SK-N-SH (cell line): ENCODE results near the gene CDH4. TPM values are rescaled to one million over a fixed set of nuclear protein-coding genes. Genes with fewer than 3 reads are reported as not detected.

Source experiments
- CTCF ChIA-PET: fragments of 300-600, 350-600 bp; formaldehyde crosslinking; extraction: SDS; loops from one replicate; lab custom pipeline; 2021; lab: Yijun Ruan, JAX
- POLR2A ChIA-PET: fragments of 350-600 bp; sonication (Branson Sonifier 250); formaldehyde crosslinking; extraction: SDS; loops from one replicate; lab custom pipeline; 2020; ENCODE audit warnings: antibody characterized with exemption, inconsistent platforms; lab: Yijun Ruan, JAX
- DNase-seq: peaks from one replicate; pipeline ENCODE4 v3.0.0; 2012
- H2AFZ ChIP-seq: fragments of 200-600 bp; sonication (generic); 2 replicates; pipeline ENCODE4 v1.8.1; 2016; ENCODE audit warnings: antibody characterized with exemption, mild to moderate bottlenecking, low read depth
- H3F3A ChIP-seq: fragments of 200-600 bp; sonication (generic); replicated peaks from 2 replicates; pipeline ENCODE3; 2016; ENCODE audit warnings: antibody characterized with exemption, mild to moderate bottlenecking; ENCODE audit not compliant: insufficient read depth
- H3K27ac ChIP-seq, 2 experiments: fragments of 200-500 bp in 1 of 2; fragments of 200-600 bp in 1 of 2; sonication (Bioruptor generic) in 1 of 2; sonication (generic), shearing (Covaris generic) in 1 of 2; 2 replicates each; pipeline versions ENCODE4 v1.5.1 to v1.6.1; 2014 to 2016; ENCODE audit warnings: low read depth in 2 of 2, inconsistent platforms in 1 of 2, low read length in 1 of 2, mild to moderate bottlenecking in 1 of 2, mixed read lengths in 1 of 2
- H3K27me3 ChIP-seq: fragments of 200-600 bp; sonication (generic), shearing (Covaris generic); 2 replicates; pipeline ENCODE4 v1.6.1; 2016; ENCODE audit warnings: mixed run types; ENCODE audit not compliant: insufficient read depth
- H3K36me3 ChIP-seq, 2 experiments: fragments of 200-500 bp in 1 of 2; fragments of 200-600 bp in 1 of 2; sonication (Bioruptor generic) in 1 of 2; sonication (generic) in 1 of 2; replicated peaks in 1 of 2; 2 replicates each; pipeline versions ENCODE3 to v1.5.1; 2014 to 2016; ENCODE audit warnings: low read length in 1 of 2, mild to moderate bottlenecking in 1 of 2; ENCODE audit not compliant: insufficient read depth in 2 of 2, control insufficient read depth in 1 of 2
- H3K4me1 ChIP-seq, 2 experiments: fragments of 200-500 bp in 1 of 2; fragments of 200-600 bp in 1 of 2; sonication (Bioruptor generic) in 1 of 2; sonication (generic), shearing (Covaris generic) in 1 of 2; 2 replicates each; pipeline versions ENCODE4 v1.5.1 to v1.6.1; 2014 to 2016; ENCODE audit warnings: low read depth in 1 of 2, low read length in 1 of 2, mixed run types in 1 of 2; ENCODE audit not compliant: insufficient read depth in 2 of 2, control insufficient read depth in 1 of 2
- H3K4me2 ChIP-seq: fragments of 200-600 bp; sonication (generic), shearing (Covaris generic); 2 replicates; pipeline ENCODE4 v1.6.1; 2017; ENCODE audit warnings: mixed run types
- H3K4me3 ChIP-seq, 2 experiments: fragments of 200-500 bp in 1 of 2; fragments of 200-600 bp in 1 of 2; sonication (Bioruptor generic) in 1 of 2; sonication (generic), shearing (Covaris generic) in 1 of 2; 2 replicates each; pipeline versions ENCODE4 v1.5.1 to v1.8.1; 2014 to 2016; ENCODE audit warnings: low read depth in 2 of 2, inconsistent platforms in 1 of 2, low read length in 1 of 2, mild to moderate bottlenecking in 1 of 2, mixed read lengths in 1 of 2, moderate library complexity in 1 of 2
- H3K79me2 ChIP-seq: fragments of 200-600 bp; sonication (generic); 2 replicates; pipeline ENCODE4 v1.8.1; 2017; ENCODE audit warnings: mild to moderate bottlenecking; ENCODE audit not compliant: insufficient read depth
- H3K9ac ChIP-seq: fragments of 200-600 bp; sonication (generic); 2 replicates; pipeline ENCODE4 v1.6.1; 2017; ENCODE audit warnings: mixed run types
- H3K9me2 ChIP-seq: fragments of 200-600 bp; sonication (generic); 2 replicates; pipeline ENCODE4 v1.6.1; 2017; ENCODE audit warnings: mixed run types
- H3K9me3 ChIP-seq: fragments of 200-600 bp; sonication (generic); 2 replicates; pipeline ENCODE4 v1.6.1; 2017; ENCODE audit warnings: mixed run types, mild to moderate bottlenecking, moderate library complexity
- H4K20me1 ChIP-seq: fragments of 200-600 bp; sonication (generic); 2 replicates; pipeline ENCODE4 v1.6.1; 2017; ENCODE audit warnings: mild to moderate bottlenecking, mixed run types; ENCODE audit not compliant: insufficient read depth
- FOXJ3 ChIP-seq: sonication (generic); formaldehyde crosslinking; IDR thresholded peaks from 2 replicates; pipeline ENCODE4 v1.5.1; 2020; ENCODE audit warnings: mild to moderate bottlenecking, missing genetic modification reagents
- FOXM1 ChIP-seq: IDR thresholded peaks from 2 replicates; pipeline ENCODE4 v1.4.0; 2012; ENCODE audit warnings: low read depth, mild to moderate bottlenecking
- GATA2 ChIP-seq: sonication (generic); formaldehyde crosslinking; IDR thresholded peaks from 2 replicates; pipeline ENCODE4 v1.5.0; 2020; ENCODE audit warnings: mild to moderate bottlenecking, missing genetic modification reagents
- JUND ChIP-seq: IDR thresholded peaks from 2 replicates; pipeline ENCODE4 v1.4.0; 2012
- MEF2A ChIP-seq: IDR thresholded peaks from 2 replicates; pipeline ENCODE4 v1.4.0; 2012; ENCODE audit warnings: low read depth, borderline replicate concordance
- NRF1 ChIP-seq: IDR thresholded peaks from 2 replicates; pipeline ENCODE4 v1.6.1; 2012; ENCODE audit warnings: low read depth, mild to moderate bottlenecking, low read length
- RCOR1 ChIP-seq: fragments of 150-350 bp; IDR thresholded peaks from 2 replicates; pipeline ENCODE4 v1.6.1; 2017; ENCODE audit warnings: antibody characterized with exemption, low read length
- RXRA ChIP-seq: IDR thresholded peaks from 2 replicates; pipeline ENCODE4 v1.4.0; 2012; ENCODE audit warnings: low read depth, mild to moderate bottlenecking, borderline replicate concordance
- SMC3 ChIP-seq: IDR thresholded peaks from 2 replicates; pipeline ENCODE4 v1.6.1; 2012; ENCODE audit warnings: low read depth, low read length, improper control_type of control experiment
- TCF12 ChIP-seq: IDR thresholded peaks from 2 replicates; pipeline ENCODE4 v1.4.0; 2012
- WGBS: methylation state at CpG from one replicate; pipeline ENCODE4 v1.1.6; 2017; ENCODE audit warnings: low lambda C conversion rate; 5-methylcytosine and 5-hydroxymethylcytosine counted together
- polyA plus RNA-seq, 3 experiments: library from polyadenylated mRNA; depleted of rRNA; stranded (reverse); fragments of >200 nt; gene quantifications; 2 replicates each; pipeline ENCODE4 v1.2.3, GENCODE V29; 2012
- TF ChIP-seq, protein P1 (sequence below): IDR thresholded peaks from 2 replicates; pipeline ENCODE4 v1.4.0; 2012; ENCODE audit warnings: low read depth
- TF ChIP-seq, protein P2 (sequence below): IDR thresholded peaks from 2 replicates; pipeline ENCODE4 v1.6.1; 2012; ENCODE audit warnings: mild to moderate bottlenecking, low read depth, low read length, moderate library complexity
- TF ChIP-seq, protein P3 (sequence below): IDR thresholded peaks from 2 replicates; pipeline ENCODE4 v1.4.0; 2012; ENCODE audit warnings: low read depth, borderline replicate concordance
- TF ChIP-seq, protein P4 (sequence below): fragments of 200-600 bp; sonication (generic); IDR thresholded peaks from 2 replicates; pipeline ENCODE4 v1.6.1; 2017; ENCODE audit warnings: antibody characterized with exemption, mild to moderate bottlenecking, moderate library complexity
- TF ChIP-seq, protein P5 (sequence below): IDR thresholded peaks from 2 replicates; pipeline ENCODE4; 2012
- TF ChIP-seq, protein P6 (sequence below): fragments of 150-350 bp; IDR thresholded peaks from 2 replicates; pipeline ENCODE4 v1.6.1; 2017; ENCODE audit warnings: antibody characterized with exemption, low read length, low read depth, borderline replicate concordance
- TF ChIP-seq, protein P7 (sequence below): IDR thresholded peaks from 2 replicates; pipeline ENCODE4 v1.4.0; 2012; ENCODE audit warnings: low read depth, borderline replicate concordance

CDH4 gene
- polyA plus RNA-seq, 1 of the 3 experiments (the other 2 are of a cell fraction), result not detected

DNA sequence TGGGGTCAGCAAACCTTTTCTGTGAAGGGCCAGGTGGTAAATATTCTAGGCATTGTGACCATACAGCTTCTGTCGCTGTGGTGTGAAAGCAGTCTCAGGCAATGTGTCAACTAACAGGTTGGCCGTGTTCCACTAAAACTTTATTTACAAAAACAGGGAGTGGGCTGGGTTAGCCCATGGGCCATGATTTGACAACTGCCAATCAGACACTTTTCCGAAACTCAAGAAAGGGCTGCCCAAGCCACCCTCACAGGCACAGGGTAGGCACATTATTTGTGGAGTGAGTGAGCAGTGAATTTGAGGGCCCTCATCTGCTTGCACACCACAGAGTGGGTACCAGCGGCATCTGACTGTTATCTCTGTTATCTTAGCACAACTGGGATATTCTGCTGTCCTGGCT is 523.4 kb downstream of the CDH4 start:
- POLR2A ChIA-PET, result no interaction called here
- Histone ChIP-seq H4K20me1 (no peaks in the 10 kb centered on the region), H3K4me1 (no peaks in the 10 kb centered on the region), H3K4me2 (no peak overlapping the region), H3K27me3 (no peaks in the 10 kb centered on the region), H3K9ac (no peak overlapping the region), H3K4me3 (no peak overlapping the region), H3K79me2 (no peaks in the 10 kb centered on the region), H2AFZ (no peak overlapping the region), H3K27ac (no peak overlapping the region), H3K9me2 (no peaks in the 10 kb centered on the region), H3F3A (no peaks in the 10 kb centered on the region), H3K36me3 (no peaks in the 10 kb centered on the region), H3K9me3 (no peaks in the 10 kb centered on the region)
- TF ChIP-seq, protein P1, sequence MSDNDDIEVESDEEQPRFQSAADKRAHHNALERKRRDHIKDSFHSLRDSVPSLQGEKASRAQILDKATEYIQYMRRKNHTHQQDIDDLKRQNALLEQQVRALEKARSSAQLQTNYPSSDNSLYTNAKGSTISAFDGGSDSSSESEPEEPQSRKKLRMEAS, result no peak
- TF ChIP-seq, protein P2, sequence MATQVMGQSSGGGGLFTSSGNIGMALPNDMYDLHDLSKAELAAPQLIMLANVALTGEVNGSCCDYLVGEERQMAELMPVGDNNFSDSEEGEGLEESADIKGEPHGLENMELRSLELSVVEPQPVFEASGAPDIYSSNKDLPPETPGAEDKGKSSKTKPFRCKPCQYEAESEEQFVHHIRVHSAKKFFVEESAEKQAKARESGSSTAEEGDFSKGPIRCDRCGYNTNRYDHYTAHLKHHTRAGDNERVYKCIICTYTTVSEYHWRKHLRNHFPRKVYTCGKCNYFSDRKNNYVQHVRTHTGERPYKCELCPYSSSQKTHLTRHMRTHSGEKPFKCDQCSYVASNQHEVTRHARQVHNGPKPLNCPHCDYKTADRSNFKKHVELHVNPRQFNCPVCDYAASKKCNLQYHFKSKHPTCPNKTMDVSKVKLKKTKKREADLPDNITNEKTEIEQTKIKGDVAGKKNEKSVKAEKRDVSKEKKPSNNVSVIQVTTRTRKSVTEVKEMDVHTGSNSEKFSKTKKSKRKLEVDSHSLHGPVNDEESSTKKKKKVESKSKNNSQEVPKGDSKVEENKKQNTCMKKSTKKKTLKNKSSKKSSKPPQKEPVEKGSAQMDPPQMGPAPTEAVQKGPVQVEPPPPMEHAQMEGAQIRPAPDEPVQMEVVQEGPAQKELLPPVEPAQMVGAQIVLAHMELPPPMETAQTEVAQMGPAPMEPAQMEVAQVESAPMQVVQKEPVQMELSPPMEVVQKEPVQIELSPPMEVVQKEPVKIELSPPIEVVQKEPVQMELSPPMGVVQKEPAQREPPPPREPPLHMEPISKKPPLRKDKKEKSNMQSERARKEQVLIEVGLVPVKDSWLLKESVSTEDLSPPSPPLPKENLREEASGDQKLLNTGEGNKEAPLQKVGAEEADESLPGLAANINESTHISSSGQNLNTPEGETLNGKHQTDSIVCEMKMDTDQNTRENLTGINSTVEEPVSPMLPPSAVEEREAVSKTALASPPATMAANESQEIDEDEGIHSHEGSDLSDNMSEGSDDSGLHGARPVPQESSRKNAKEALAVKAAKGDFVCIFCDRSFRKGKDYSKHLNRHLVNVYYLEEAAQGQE, result no peak
- TF ChIP-seq RXRA (no peak), FOXJ3 (CRISPR knock-in tag) (no peak), SMC3 (no peak)
- TF ChIP-seq, protein P3, sequence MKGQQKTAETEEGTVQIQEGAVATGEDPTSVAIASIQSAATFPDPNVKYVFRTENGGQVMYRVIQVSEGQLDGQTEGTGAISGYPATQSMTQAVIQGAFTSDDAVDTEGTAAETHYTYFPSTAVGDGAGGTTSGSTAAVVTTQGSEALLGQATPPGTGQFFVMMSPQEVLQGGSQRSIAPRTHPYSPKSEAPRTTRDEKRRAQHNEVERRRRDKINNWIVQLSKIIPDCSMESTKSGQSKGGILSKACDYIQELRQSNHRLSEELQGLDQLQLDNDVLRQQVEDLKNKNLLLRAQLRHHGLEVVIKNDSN, result no peak
- whole genome bisulfite sequencing, result 35% methylated on average over 4 of the region's 4 CpGs
- CTCF ChIA-PET, result interaction anchor here (1.5 kb wide), 1 partner anchor 10 kb away, joined by 4 read pairs; no protein-coding TSS in a partner anchor
- no peak for DNase-seq

DNA sequence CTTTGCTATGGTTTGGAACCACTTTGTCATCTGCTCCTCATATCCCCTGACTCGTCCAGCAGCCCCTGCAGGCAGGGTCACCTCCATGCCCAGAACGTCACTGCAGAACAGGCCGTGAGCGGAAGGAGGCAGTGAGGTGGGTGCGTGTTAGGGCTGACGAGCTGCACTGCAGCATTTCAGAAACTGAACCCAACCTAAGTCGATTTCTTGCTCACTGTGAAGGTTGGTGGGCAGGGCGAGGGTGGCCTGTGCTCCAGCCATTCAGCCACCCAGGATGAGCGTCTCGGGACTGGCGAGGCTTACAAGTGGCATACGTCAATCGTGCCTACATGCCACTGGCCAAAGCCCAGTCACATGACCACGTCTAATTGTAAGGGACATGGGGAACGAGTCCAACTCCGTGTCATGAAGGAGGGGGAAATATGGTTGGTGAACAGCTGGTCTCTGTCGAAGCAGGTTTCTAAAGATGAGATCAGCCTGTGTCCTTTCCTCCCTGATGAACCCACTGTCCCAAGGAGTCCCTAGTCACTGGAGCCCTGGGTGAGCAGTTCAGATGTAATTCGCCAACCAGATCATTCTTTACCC is 524.5 kb downstream of the CDH4 start:
- no peaks in the 10 kb centered on the region for H3K4me1 ChIP-seq
- no peaks in the 10 kb centered on the region for H3K27me3 ChIP-seq
- no peaks in the 10 kb centered on the region for H4K20me1 ChIP-seq
- no peaks in the 10 kb centered on the region for H3K79me2 ChIP-seq
- H2AFZ ChIP-seq, result no peak overlapping the region
- ChIA-PET POLR2A (no interaction called here), CTCF (interaction anchor here (1.1 to 1.5 kb wide), 2 partner anchors 9 to 119 kb away, joined by 3 to 4 read pairs; no protein-coding TSS in a partner anchor)
- no peaks in the 10 kb centered on the region for H3K9me2 ChIP-seq
- no peaks in the 10 kb centered on the region for H3K36me3 ChIP-seq
- no peak overlapping the region for H3K9ac ChIP-seq
- DNase-seq, result no peak
- H3K4me2 ChIP-seq, result no peak overlapping the region
- no peak overlapping the region for H3K27ac ChIP-seq
- no peak overlapping the region for H3K4me3 ChIP-seq
- WGBS, result 35% methylated on average over 12 of the region's 18 CpGs
- H3K9me3 ChIP-seq, result no peaks in the 10 kb centered on the region
- H3F3A ChIP-seq, result no peaks in the 10 kb centered on the region
- TF ChIP-seq JUND (no peak), GATA2 (CRISPR knock-in tag) (no peak), RXRA (no peak), RCOR1 (no peak), MEF2A (no peak), TCF12 (no peak), NRF1 (no peak), FOXM1 (no peak)
- TF ChIP-seq, protein P4, sequence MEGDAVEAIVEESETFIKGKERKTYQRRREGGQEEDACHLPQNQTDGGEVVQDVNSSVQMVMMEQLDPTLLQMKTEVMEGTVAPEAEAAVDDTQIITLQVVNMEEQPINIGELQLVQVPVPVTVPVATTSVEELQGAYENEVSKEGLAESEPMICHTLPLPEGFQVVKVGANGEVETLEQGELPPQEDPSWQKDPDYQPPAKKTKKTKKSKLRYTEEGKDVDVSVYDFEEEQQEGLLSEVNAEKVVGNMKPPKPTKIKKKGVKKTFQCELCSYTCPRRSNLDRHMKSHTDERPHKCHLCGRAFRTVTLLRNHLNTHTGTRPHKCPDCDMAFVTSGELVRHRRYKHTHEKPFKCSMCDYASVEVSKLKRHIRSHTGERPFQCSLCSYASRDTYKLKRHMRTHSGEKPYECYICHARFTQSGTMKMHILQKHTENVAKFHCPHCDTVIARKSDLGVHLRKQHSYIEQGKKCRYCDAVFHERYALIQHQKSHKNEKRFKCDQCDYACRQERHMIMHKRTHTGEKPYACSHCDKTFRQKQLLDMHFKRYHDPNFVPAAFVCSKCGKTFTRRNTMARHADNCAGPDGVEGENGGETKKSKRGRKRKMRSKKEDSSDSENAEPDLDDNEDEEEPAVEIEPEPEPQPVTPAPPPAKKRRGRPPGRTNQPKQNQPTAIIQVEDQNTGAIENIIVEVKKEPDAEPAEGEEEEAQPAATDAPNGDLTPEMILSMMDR, result no peak
- TF ChIP-seq, protein P5, sequence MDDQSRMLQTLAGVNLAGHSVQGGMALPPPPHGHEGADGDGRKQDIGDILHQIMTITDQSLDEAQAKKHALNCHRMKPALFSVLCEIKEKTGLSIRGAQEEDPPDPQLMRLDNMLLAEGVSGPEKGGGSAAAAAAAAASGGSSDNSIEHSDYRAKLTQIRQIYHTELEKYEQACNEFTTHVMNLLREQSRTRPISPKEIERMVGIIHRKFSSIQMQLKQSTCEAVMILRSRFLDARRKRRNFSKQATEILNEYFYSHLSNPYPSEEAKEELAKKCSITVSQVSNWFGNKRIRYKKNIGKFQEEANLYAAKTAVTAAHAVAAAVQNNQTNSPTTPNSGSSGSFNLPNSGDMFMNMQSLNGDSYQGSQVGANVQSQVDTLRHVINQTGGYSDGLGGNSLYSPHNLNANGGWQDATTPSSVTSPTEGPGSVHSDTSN, result no peak
- TF ChIP-seq, protein P6, sequence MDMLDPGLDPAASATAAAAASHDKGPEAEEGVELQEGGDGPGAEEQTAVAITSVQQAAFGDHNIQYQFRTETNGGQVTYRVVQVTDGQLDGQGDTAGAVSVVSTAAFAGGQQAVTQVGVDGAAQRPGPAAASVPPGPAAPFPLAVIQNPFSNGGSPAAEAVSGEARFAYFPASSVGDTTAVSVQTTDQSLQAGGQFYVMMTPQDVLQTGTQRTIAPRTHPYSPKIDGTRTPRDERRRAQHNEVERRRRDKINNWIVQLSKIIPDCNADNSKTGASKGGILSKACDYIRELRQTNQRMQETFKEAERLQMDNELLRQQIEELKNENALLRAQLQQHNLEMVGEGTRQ, result no peak
- TF ChIP-seq, protein P7, sequence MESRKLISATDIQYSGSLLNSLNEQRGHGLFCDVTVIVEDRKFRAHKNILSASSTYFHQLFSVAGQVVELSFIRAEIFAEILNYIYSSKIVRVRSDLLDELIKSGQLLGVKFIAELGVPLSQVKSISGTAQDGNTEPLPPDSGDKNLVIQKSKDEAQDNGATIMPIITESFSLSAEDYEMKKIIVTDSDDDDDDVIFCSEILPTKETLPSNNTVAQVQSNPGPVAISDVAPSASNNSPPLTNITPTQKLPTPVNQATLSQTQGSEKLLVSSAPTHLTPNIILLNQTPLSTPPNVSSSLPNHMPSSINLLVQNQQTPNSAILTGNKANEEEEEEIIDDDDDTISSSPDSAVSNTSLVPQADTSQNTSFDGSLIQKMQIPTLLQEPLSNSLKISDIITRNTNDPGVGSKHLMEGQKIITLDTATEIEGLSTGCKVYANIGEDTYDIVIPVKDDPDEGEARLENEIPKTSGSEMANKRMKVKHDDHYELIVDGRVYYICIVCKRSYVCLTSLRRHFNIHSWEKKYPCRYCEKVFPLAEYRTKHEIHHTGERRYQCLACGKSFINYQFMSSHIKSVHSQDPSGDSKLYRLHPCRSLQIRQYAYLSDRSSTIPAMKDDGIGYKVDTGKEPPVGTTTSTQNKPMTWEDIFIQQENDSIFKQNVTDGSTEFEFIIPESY, result no peak
